Measurements from ENCODE around the gene ZNF444.

DNA sequence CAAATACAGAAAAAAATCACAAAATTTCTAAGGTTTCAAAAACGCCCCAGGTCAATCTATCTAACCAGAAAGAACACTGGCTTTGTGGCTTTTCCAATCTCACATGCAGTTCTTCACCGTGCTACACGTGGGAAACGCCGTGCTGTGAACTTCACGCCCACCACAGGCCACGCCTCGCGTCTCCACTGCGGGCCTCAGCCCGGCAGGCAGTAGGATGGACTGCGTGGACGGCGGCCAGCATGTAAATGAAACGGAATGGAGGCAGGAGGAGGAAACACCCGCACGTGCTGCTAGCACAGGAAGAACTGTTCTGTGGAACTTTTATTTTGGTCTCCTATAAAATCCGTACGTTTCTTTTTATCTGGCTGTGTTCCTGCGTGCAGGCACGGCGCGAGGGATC, 43.8 kb upstream of the ZNF444 start:
- TF ChIP-seq POLR2A (IDR thresholded peaks at IDR 0.05; ENCODE audit: low read depth) (no peak), POLR2AphosphoS5 (IDR thresholded peaks at IDR 0.05) (no peak)

Measured in esophagus muscularis mucosa (tissue), 2 donors.